A673 (cell line): ENCODE results near the gene NAXD. TPM values are rescaled to one million over a fixed set of nuclear protein-coding genes. Genes with fewer than 3 reads are reported as not detected.

Source experiments
- BruUV-seq: library from RNA; stranded (reverse); fragments of 400-500 nt; replicated peaks from 2 replicates; lab custom pipeline; 2021; lab: Mats Ljungman, UMichigan
- CTCF ChIA-PET: fragments of 300-600 bp; sonication (Branson Sonifier 250); formaldehyde crosslinking; loops from one replicate; lab custom pipeline; 2022; ENCODE audit warnings: antibody characterized with exemption; lab: Charles Lee
- POLR2A ChIA-PET: fragments of 300-600 bp; sonication (Branson Sonifier 250); formaldehyde crosslinking; loops from one replicate; lab custom pipeline; 2022; ENCODE audit warnings: antibody characterized with exemption; ENCODE audit not compliant: low non-redundant PET; lab: Charles Lee
- DNase-seq: peaks from one replicate; pipeline ENCODE4 v3.0.0-alpha.2; 2015; ENCODE audit warnings: low spot score
- H3K27ac ChIP-seq: fragments of 200-600 bp; sonication (generic); 2 replicates; pipeline ENCODE4 v1.5.1; 2016; ENCODE audit warnings: mixed run types, low read depth, mild to moderate bottlenecking, mixed read lengths, antibody characterized with exemption, low read length; ENCODE audit not compliant: poor library complexity, severe bottlenecking
- H3K27me3 ChIP-seq: fragments of 200-600 bp; sonication (generic); replicated peaks from 2 replicates; pipeline ENCODE4 v1.6.1; 2017; ENCODE audit warnings: mixed run types, low read depth, mild to moderate bottlenecking, mixed read lengths, antibody characterized with exemption, low read length; ENCODE audit not compliant: insufficient read depth, poor library complexity
- H3K36me3 ChIP-seq: fragments of 200-600 bp; sonication (generic); 2 replicates; pipeline ENCODE4 v1.6.1; 2016; ENCODE audit warnings: mixed run types, mild to moderate bottlenecking, mixed read lengths, antibody characterized with exemption, low read length; ENCODE audit not compliant: insufficient read depth, poor library complexity, severe bottlenecking
- H3K4me1 ChIP-seq: fragments of 200-600 bp; sonication (generic); 2 replicates; pipeline ENCODE4 v1.6.1; 2017; ENCODE audit warnings: mixed run types, mild to moderate bottlenecking, mixed read lengths, antibody characterized with exemption, low read length; ENCODE audit not compliant: insufficient read depth, poor library complexity, severe bottlenecking
- H3K4me3 ChIP-seq: fragments of 200-600 bp; sonication (generic); 2 replicates; pipeline ENCODE4 v1.5.1; 2016; ENCODE audit warnings: low read depth, mixed run types, mild to moderate bottlenecking, mixed read lengths, low read length; ENCODE audit not compliant: poor library complexity, severe bottlenecking
- H3K9me3 ChIP-seq: fragments of 200-600 bp; sonication (generic); 2 replicates; pipeline ENCODE4 v1.6.1; 2016; ENCODE audit warnings: mixed run types, low read depth, mild to moderate bottlenecking, mixed read lengths, antibody characterized with exemption, low read length; ENCODE audit not compliant: poor library complexity, severe bottlenecking
- CTCF ChIP-seq: fragments of 300-800, 200-600 bp; sonication (generic); conservative IDR thresholded peaks from 2 replicates; pipeline ENCODE4 v1.5.1; 2017; ENCODE audit warnings: low read depth, mild to moderate bottlenecking, antibody characterized with exemption, low read length, moderate library complexity, mixed read lengths
- EZH2 ChIP-seq: fragments of 200-600 bp; sonication (generic); IDR thresholded peaks from 2 replicates; pipeline ENCODE4 v1.6.1; 2017; ENCODE audit warnings: borderline replicate concordance, low read depth, mild to moderate bottlenecking, mixed read lengths, antibody characterized with exemption, low read length; ENCODE audit not compliant: poor library complexity, severe bottlenecking
- intact Hi-C: fragments of 100-400 bp; cut with micrococcal nuclease; formaldehyde crosslinking; loops from one replicate; pipeline ENCODE4 v1.10.0; 2022; ENCODE audit not compliant: unreplicated experiment
- total RNA-seq: library from RNA; stranded (reverse); gene quantifications from 2 replicates; pipeline ENCODE4 v1.2.3, GENCODE V29; 2021

Gene NAXD
- total RNA-seq, 1 experiment from 2014 or later = 27.9 TPM

GRCh38 chr13:110687736-110688135 is 72.4 kb downstream of the NAXD start:
- CTCF ChIA-PET = no interaction called here
- TF ChIP-seq CTCF (no peak), EZH2 (no peak)
- no peak for DNase-seq
- POLR2A ChIA-PET = no interaction called here
- Histone ChIP-seq H3K27me3 (no peaks in the 10 kb centered on the region), H3K27ac (no peak overlapping the region), H3K4me3 (no peak overlapping the region), H3K36me3 (peaks cover 30% of the 10 kb centered on the region), H3K9me3 (no peaks in the 10 kb centered on the region), H3K4me1 (no peaks in the 10 kb centered on the region)
- no TSS peak for BruUV-seq
- intact Hi-C loops = no loop called here

- ChIA-PET CTCF (interaction anchor here (0.6 kb wide), 1 partner anchor 64 kb away, joined by 3 read pairs; no protein-coding TSS in a partner anchor), POLR2A (no interaction called here)
- no peaks in the 10 kb centered on the region for H3K27me3 ChIP-seq
- BruUV-seq = no TSS peak
- no peaks in the 10 kb centered on the region for H3K4me1 ChIP-seq
- DNase-seq = no peak
- intact Hi-C loops = no loop called here
- no peak overlapping the region for H3K4me3 ChIP-seq
- no peak for TF ChIP-seq CTCF
- TF ChIP-seq EZH2 = no peak
- H3K9me3 ChIP-seq = no peaks in the 10 kb centered on the region
- no peak overlapping the region for H3K27ac ChIP-seq
- peaks cover 22% of the 10 kb centered on the region for H3K36me3 ChIP-seq
Measured at GRCh38 chr13:110689041-110689440, 73.7 kb downstream of the NAXD start.

Other genes starting within 250 kb of the NAXD start
- gene RAB20, start 53.8 kb upstream of the NAXD start, total RNA-seq = 0.88 and 1.2 TPM in 2 replicates
- gene CARS2, start 90.6 kb downstream of the NAXD start, total RNA-seq = 66.3 and 71.4 TPM in 2 replicates
- gene ING1, start 98.2 kb downstream of the NAXD start, total RNA-seq = 19.3 and 22.0 TPM in 2 replicates